Stimulated activated CD8-positive, alpha-beta memory T cell treated with anti-CD3 and anti-CD28 coated beads, Interleukin-12 subunit alpha, Interleukin-12 subunit beta, amount 100 ng/mL, for 24 hours (primary cell): ENCODE data around the gene GABRB1.

Experiments used
- DNase-seq: peaks from one replicate; pipeline ENCODE4 v3.0.0-alpha.2; 2020; ENCODE audit errors: extremely low read depth

The GABRB1 gene

DNA sequence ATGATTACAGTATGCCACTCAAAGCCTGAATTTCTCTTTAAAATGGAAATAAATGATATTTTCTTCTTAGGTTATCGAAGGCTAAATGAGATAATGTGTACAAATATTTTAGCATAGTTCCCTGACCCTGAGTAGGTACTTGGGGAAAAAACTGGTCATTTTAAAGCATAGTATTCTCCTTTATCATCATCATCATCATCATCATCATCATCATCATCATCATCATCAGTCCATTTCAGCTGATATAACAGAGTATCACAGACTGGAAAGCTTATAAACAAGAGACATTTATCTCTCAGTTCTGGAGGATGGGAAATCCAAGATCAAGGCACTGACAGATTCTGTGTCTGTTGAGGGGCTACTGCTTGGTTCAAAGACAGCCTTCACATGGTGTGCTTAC is 13.9 kb downstream of the GABRB1 start:
- no peak for DNase-seq

DNA sequence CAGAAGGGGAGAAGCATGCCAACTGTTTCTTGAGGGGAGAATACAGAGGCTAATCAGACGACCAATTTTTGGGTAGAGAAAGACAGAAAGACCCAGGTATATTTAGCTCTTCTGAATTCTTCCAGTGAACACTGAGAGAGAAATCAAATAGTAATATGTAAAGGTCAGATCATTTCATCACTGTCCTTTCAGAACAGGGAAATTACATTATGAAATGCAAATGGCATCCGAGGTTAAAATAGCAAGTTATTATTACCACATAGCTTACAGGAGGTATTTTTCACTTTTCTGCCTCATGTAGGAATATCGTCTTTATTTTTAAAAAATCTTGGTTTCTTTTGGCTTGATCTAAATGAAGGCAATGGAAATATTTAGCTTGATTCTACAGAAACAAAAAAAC is 18.0 kb downstream of the GABRB1 start:
- DNase-seq: no peak

DNA sequence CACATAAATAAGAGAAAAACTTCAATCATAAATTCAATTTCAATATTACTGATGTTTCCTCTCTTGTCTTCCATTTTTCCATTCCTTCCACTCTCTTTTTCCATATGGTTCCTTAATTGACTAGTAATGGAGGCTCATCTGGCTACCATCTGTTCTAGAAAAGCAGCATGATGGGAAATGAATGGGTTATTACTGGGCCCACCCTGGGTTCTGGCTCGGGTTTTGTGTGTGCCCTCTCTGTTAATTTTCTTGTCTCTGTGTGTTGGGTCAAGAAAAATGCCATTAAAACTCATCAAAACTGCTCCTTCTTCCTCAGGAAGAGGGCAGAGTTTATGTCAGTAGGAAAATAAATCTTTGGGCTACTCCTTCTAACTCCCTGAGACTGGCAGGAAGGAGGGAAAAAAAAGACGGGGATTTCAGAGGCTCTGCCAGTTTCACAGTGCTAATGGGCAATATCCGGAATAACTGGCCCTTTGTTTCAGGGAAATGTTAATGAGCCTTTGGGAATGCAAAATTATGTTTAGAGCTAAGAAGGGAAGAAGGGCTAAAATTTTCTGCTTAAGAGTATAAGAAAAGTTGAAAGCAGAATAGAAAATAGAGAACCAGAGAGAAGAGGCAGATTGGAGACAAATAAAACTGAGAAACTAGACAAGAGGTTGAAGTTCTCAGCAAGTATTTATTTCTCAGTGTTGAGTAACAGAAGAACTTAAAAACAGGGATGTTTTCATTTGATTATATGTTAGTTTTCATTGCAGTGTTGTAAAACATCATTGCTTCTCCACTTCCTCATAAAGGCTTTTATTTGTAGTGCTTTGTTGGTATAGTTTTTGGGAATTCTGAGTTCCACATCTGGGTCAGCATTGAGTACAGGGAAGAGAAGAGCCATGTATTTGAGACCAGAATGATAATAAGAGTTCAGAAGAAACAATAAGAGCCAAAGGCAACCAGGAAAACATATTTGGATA is 19.7 kb downstream of the GABRB1 start:
- no peak for DNase-seq

DNA sequence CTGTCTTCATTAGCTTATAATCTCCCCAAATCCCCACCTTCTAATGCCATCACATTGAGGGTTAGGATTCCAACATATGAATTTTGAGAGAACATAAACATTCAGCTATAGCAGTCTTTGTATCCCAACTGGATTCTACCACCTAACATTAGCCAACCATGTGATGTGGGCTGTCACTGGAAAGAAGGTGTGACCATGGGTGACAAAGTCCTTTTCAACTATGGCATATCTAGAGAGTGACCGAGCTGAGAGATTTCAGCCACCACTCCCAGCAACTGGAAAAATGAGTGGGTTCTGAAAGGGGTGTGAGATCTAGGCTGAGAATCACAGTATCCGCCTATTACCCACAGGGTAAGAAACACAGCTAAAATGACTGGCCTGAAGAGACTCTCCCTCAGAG is 22.1 kb downstream of the GABRB1 start:
- DNase-seq: no peak

DNA sequence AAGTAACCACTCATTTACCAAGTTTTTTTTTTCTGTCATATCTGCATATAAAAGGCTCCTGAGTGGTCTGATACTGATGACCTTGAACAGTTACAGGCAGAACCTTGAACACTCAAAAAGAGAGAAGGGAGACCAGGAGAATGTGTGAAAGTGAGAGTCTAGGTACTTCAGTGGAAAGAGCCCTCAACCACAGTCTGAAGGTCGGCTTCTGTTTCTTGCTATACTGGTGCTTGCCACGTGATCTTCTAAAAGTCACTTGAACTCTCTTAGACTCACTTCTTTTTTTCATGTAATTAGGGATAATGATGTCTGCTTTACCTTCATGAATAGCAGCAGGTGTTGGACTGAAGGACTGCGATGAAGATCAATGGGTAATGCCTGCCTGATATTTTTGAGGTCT is 22.8 kb downstream of the GABRB1 start:
- DNase-seq: no peak

DNA sequence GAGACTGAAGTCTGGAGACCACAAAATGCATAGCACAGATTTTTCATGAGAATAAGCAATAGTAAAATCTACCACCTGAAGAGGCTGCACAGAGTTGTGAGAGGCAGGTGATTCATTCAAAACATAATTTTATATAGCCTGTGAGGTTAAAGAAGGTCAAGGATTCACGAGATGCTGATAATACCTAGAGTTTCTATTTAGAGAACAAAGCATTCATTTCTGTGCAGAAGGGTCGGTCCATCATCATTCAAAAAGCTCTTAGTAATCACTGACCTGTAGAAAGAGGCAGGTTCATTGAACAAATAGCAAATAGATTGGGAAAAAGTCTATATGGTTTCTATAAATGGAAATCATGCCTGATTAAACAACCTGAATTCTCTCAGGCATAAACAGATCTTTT is 26.6 kb downstream of the GABRB1 start:
- no peak for DNase-seq

DNA sequence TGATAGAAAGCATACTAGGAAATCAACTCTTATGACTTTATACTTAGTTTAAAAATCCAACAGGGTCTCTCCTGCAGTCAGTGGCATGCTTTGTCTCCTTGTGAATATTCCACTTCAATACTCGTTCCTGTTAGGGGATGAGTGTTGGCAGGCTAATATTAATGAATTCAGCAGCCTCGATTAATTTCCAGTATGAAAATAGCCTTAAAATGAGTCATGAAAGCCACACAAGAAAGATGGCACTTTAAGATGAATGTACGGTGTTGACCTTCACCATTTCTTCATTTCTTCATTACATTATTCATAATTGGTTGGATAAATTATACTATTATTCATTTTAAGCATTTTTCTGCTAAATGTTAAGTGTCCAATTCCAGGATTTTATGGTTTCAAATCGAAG is 29.2 kb downstream of the GABRB1 start:
- no peak for DNase-seq

DNA sequence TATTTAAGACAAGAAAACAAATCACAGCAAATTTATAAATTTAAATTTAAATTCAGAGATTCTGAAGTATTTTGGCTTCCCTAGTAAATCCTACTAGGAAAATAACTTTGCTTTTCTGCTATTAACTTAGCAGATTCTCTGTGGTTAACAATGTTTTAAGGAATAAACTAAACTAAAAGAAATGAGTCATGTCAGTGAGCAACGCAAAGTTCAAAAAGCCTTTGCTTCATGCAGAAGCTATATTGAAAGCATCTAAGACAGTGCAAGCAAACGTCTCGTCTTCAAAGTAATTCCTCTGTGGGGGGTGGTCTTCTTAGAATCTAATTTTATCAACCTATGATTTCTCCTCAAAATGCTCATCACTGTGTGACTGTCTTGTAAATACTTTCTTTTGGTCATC is 30.1 kb downstream of the GABRB1 start:
- no peak for DNase-seq

DNA sequence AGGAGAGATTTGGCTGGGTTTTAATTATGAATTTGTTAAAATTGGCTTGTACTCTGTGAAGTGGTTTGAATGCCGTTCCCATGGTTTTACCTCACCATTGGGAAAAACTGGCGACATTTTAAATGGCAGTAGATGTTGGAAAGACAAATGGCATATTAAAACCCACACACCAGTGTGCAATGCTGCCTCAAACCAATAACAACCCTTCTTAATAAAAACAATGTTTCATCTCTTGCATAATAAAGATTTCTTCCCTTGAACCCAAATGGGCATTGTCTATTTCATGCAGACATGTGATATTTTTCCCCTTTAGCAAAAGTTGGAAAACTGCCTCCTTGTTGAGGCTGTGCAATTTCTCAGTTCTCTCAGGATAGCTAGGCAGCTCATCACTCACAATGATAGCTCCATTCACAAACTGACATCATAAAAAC is 33.7 kb downstream of the GABRB1 start:
- DNase-seq: no peak

DNA sequence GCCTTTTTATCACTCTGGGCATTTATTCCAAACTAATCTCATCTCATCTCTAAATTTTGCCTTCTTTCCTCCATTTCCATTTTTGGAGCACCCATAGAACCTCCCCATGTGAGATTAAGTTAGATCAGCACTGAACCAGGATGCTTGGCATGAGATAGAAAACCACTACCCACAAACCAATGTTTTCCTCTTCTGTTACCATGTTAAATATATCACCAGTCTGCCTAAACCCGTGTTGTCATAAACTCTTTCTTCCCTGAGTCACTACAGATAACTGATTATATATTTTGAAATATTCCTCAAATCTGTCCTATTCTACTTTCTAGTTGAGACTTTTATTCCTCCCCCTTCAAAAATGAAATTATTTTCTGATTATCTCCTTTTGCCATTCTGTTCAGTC is 37.6 kb downstream of the GABRB1 start:
- no peak for DNase-seq

DNA sequence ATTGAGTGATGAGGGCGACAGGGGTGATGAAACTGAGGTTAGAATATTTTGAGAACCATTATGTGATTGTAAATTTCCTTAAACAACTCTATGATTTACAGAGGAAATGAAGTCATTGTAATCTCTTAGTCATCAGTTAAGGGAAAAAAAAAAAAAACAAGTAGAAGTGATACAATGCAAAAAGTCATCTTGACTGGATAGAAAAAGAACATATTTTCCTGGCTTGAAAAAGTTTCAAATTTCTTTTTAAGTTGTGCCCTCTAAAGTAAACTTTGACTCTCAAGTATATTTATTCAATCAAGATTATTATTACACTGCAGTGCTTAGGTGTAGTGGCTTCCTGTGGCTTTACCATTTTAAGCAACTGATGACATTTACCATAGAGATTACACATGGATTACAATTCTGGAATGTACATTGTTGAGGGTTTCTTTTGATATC is 40.6 kb downstream of the GABRB1 start:
- DNase-seq: no peak

DNA sequence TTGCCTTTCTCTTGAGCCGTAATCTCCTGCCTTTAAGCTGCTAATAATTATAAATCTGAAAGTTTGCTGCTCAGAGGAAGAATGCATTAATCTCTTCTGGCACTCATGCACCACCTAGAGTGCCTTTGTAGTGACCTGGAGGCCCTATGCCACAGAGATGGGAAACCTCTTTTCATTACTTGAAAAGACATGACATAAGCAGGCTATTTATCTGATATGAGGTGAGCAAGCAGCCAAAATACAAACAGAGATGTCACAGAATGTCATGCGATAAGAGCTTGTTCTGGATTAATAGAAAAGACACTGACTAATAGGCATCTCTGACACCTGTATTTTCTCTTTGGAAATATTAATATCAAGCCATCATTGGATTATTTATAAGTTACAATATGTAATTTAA is 42.3 kb downstream of the GABRB1 start:
- no peak for DNase-seq

DNA sequence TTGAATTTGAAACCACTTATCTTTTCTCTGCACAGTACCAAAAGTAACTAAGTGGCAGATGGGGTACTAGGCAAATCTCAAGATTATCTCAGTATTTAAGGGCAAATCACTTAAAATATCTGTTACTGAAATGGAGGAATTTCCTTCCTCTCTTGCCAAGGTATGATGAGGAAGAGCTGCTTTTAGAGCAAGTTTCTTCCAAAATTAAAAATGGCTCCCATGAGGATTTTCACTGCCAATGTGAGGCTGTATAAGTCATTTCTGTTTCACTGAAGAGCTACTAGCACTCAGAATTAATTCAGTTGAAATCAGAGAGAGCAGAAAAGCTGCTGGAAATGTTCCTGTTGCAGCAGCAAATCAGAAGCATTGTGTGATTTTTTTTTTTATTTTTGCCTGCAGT is 43.4 kb downstream of the GABRB1 start:
- no peak for DNase-seq

DNA sequence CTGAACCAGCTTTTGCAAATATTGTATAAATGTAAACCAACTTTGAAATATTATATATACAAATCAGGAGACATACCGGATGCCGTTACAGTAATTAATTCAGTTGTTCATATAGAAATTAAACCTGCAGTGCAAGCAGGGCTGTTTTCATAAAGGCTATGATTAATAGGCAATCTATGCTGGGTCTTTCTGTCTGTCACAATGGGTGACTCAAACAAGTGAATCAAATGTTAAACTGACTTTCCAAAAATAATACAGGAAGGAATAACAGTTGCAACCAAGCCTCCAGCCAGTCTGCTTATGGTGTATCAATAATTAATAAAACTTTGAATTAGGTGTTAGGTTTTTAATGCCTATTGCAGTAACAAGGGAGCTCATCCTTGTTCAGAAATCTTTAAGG is 43.9 kb downstream of the GABRB1 start:
- DNase-seq: no peak

DNA sequence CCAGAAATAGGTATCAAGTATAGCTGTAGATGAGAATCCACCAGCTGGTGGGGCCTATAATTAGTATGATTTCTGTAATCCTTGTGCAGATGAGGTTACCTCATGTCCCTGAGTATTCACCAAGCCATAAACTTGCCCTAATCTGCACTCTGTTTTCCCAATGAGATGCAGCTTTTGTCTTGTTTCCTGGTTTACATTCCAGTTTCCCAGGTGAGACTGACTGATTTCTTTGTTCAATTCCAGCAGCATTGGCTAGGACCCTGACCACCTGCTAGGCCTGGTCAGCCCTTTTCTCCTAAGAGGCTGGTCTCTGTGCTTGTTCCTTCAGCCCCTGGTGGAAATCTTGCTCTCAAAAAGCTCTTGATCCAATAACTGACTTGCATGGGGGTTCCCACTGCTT is 44.6 kb downstream of the GABRB1 start:
- DNase-seq: no peak

DNA sequence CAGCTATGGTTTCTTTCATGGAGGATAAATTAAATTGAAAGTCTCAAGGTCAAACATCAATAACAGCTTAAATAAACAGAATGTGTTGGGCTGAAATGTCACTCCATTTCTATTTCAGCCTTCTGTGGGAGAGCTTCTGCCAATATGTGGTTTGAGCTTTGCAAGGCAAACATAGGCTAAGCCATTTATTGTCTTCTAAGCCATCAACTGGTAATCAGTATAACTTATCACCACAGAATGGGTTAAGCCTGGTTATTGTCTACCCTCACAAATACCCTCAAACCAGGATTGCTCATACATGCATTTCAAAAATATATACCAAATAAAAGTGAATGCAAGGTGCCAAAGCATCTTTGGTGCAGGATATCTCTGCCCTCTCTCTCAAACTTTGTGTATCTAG is 52.7 kb downstream of the GABRB1 start:
- DNase-seq: no peak

DNA sequence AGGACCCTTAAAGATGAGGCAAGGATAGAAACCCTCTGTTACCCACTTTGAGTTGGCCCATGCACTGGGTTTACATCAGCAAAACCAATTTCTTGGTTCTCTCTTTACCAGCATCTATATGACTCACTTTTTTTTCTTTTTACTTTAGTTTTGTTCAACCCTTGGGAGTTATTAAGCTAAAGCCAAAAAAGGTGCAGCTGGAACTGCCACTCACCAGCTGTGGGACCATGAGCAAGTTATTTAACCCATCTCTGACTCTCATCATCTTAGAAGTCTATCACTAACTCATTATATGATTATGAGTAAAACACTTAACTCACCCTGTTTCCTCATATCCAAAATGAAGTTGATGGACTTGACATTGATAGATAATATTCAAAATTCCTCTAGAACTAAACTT is 53.4 kb downstream of the GABRB1 start:
- DNase-seq: no peak

DNA sequence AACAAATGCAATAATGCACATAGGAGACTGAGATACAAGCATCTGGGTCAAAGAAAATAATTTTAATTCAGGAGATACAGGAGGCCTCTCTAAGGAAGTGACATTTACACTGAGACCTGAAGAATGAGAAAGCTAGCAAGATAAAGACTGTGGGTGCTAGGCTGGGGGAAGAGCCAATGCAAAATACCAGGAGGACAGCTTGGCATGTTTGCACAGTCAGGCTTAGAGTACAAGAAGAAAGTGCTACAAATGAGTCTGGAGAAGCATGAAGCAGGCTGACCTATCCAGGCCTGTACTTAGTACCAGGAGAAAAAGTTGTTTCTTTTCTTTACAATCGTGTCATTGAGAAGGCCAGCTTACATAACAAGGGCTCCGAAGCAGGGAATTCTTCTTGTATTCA is 56.9 kb downstream of the GABRB1 start:
- DNase-seq: no peak

DNA sequence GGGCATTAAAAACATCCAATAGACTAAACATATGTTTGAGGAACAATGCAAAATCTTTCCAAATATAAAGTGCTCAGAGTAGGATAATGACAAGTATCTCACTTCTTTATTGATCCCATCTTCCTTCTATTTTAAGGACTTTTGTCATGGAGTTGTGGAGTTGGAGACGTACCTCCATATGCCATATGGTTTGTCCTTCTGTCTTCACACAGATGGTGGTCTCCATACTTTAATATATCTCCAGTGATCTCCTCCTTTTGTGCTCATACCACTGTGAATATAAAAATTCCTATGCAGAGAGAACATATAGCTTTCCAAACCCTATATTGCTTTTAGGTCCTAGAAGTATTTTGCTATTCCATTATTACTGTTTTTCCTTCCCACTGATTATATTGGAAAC is 64.5 kb downstream of the GABRB1 start:
- no peak for DNase-seq

DNA sequence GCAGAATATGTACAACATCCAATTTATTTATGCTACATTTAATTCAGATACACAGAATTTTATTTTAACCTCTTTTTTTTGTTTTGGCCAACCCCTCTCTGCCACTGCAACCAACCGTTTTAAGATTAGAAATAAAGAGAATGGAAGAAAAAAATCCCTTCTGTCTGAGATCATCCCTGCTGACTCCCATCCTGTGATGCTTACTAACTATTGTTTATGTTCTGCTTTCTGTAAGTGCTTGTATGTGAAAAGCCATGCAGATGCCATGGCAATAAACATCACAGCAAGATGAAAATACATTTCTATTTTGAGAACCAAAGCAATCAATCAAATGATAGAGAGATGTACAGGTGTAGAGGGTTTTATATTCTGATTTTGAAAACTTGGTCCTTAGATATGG is 70.1 kb downstream of the GABRB1 start:
- DNase-seq: no peak

DNA sequence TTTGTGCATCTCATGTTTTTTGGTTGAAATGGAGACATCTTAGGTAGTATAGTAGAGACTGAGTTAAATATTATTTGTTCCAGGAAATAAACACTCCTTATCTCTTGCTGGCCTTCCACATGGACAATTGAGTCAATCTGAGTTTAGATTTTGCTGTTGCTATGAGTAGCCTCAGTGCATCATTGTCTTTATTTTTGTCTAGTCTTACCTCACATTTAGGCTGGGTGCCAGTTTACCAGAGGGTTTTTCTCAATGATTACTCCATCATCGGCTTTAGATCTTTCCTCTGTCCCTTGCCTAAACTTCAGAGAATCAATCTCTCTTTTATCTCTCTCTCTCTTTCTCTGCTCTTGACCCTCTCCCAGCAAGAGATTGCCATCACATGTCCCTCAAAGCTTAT is 73.6 kb downstream of the GABRB1 start:
- no peak for DNase-seq

DNA sequence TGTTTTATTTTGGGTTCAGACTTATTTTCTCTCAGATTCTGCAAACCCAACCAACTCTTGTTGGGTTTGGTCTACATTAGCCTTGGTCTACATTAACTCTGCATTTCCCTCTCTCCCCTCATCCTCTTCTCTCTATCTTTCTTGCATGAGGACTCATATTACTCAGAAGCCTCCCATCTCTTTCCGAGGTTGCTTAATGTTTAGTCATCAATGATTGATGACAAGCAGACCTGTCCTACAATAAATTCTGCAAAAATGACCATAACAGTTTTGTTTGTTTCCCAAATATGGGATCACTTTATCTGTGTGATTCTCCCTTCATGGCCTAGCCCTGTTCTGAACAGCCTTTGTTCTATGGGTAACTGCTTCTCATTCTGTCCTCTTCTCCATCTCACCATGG is 75.2 kb downstream of the GABRB1 start:
- DNase-seq: no peak

DNA sequence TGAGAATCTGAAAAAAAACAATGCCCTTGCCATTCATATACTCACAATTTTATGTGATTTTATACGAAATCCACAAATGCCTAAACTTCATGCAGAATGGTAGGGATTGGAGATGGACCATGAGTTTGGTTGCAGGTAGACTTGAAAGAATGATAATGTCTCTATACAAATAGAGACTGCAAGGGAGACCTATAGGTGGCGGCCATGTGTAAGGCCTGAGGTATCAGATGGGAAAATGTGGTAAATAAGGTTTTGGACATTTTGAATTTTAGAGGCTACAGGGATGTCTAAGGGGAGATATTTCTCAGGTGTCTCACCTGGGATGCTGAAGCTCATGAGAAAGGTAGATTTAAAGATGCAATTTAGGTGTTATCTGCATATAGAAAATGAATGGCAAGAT is 78.0 kb downstream of the GABRB1 start:
- no peak for DNase-seq
